ENCODE data around the gene STX7.

Gene STX7

GRCh38 chr6:132466952-132467351 lies 46.0 kb downstream of the STX7 start:
- DNase-seq = no peak

GRCh38 chr6:132465530-132466485 lies 47.1 kb downstream of the STX7 start:
- no peak for DNase-seq

GRCh38 chr6:132464538-132465256 lies 48.2 kb downstream of the STX7 start:
- no peak for DNase-seq

GRCh38 chr6:132461958-132462357 lies 51.0 kb downstream of the STX7 start:
- DNase-seq = no peak

- no peak for DNase-seq
Measured at GRCh38 chr6:132459605-132459952, 53.3 kb downstream of the STX7 start.

GRCh38 chr6:132458887-132459604 lies 53.9 kb downstream of the STX7 start:
- DNase-seq = no peak

- no peak for DNase-seq
Measured at GRCh38 chr6:132456700-132457143, 56.2 kb downstream of the STX7 start.

- no peak for DNase-seq
Measured at GRCh38 chr6:132446855-132447241, 66.1 kb downstream of the STX7 start.

- no peak for DNase-seq
Measured at GRCh38 chr6:132446141-132446854, 66.6 kb downstream of the STX7 start.

- no peak for DNase-seq
Measured at GRCh38 chr6:132445201-132445951, 67.5 kb downstream of the STX7 start.

GRCh38 chr6:132443206-132443605 lies 69.7 kb downstream of the STX7 start:
- DNase-seq = no peak

GRCh38 chr6:132430110-132430509 lies 82.8 kb downstream of the STX7 start:
- DNase-seq = no peak

- DNase-seq = no peak
Measured at GRCh38 chr6:132425176-132425575, 87.7 kb downstream of the STX7 start.

- DNase-seq = no peak
Measured at GRCh38 chr6:132423839-132424238, 89.1 kb downstream of the STX7 start.

GRCh38 chr6:132418235-132418965 lies 94.5 kb downstream of the STX7 start:
- DNase-seq = no peak

GRCh38 chr6:132414761-132415160 lies 98.2 kb downstream of the STX7 start:
- DNase-seq = no peak

GRCh38 chr6:132414322-132414721 lies 98.6 kb downstream of the STX7 start:
- no peak for DNase-seq

GRCh38 chr6:132413499-132413802 lies 99.5 kb downstream of the STX7 start:
- DNase-seq = no peak

GRCh38 chr6:132412656-132413498 lies 100.0 kb downstream of the STX7 start:
- no peak for DNase-seq

- no peak for DNase-seq
Measured at GRCh38 chr6:132411296-132411695, 101.6 kb downstream of the STX7 start.
